ENCODE measurements around the gene SPAG16. TPM values are rescaled to one million over a fixed set of nuclear protein-coding genes. Genes with fewer than 3 reads are reported as not detected.
"Not testable (repeated sequence)": the region's sequence is repeated elsewhere in the genome, so short reads cannot be mapped to it uniquely, and the experiment has no call there.

Gene SPAG16
- total RNA-seq, 4 donors from 2014 or later = 25.6 to 37.5 (median 26.3) TPM

GRCh38 chr2:213971536-213971935 lies 687.3 kb downstream of the SPAG16 start:
- intact Hi-C loops (cut with DNase I; ENCODE audit: low total_unique reads) = no loop called here
- TF ChIP-seq POLR2A (IDR thresholded peaks at IDR 0.05) = no peak
- TF ChIP-seq, protein P1, sequence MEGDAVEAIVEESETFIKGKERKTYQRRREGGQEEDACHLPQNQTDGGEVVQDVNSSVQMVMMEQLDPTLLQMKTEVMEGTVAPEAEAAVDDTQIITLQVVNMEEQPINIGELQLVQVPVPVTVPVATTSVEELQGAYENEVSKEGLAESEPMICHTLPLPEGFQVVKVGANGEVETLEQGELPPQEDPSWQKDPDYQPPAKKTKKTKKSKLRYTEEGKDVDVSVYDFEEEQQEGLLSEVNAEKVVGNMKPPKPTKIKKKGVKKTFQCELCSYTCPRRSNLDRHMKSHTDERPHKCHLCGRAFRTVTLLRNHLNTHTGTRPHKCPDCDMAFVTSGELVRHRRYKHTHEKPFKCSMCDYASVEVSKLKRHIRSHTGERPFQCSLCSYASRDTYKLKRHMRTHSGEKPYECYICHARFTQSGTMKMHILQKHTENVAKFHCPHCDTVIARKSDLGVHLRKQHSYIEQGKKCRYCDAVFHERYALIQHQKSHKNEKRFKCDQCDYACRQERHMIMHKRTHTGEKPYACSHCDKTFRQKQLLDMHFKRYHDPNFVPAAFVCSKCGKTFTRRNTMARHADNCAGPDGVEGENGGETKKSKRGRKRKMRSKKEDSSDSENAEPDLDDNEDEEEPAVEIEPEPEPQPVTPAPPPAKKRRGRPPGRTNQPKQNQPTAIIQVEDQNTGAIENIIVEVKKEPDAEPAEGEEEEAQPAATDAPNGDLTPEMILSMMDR (IDR thresholded peaks at IDR 0.05) = no peak
- H3K4me3 ChIP-seq (ENCODE audit: low read depth, poor library complexity, severe bottlenecking) = no peak overlapping the region
- no peak for DNase-seq (ENCODE audit: low spot score in 2 of 2)

GRCh38 chr2:213980883-213981282 lies 696.6 kb downstream of the SPAG16 start:
- WGBS, 2 donors = 55 to 77% methylated on average over 3 of the region's 3 CpGs
- no peak for DNase-seq (ENCODE audit: low spot score in 2 of 2)
- H3K4me3 ChIP-seq (ENCODE audit: low read depth, poor library complexity, severe bottlenecking) = no peak overlapping the region
- intact Hi-C loops (cut with DNase I; ENCODE audit: low total_unique reads) = no loop called here
- TF ChIP-seq POLR2A (IDR thresholded peaks at IDR 0.05) = no peak
- TF ChIP-seq, protein P1 (IDR thresholded peaks at IDR 0.05) = no peak

- DNase-seq (ENCODE audit: low spot score in 2 of 2) = no peak
- H3K4me3 ChIP-seq (ENCODE audit: low read depth, poor library complexity, severe bottlenecking) = no peak overlapping the region
- intact Hi-C loops (cut with DNase I; ENCODE audit: low total_unique reads) = no loop called here
- no peak for TF ChIP-seq POLR2A (IDR thresholded peaks at IDR 0.05)
- TF ChIP-seq, protein P1 (IDR thresholded peaks at IDR 0.05) = no peak
- 92 to 96% methylated on average over 3 of the region's 3 CpGs for WGBS, 2 donors
Measured at GRCh38 chr2:213989207-213989606, 704.9 kb downstream of the SPAG16 start.

- no peak overlapping the region for H3K4me3 ChIP-seq (ENCODE audit: low read depth, poor library complexity, severe bottlenecking)
- DNase-seq (ENCODE audit: low spot score in 2 of 2) = no peak
- no peak for TF ChIP-seq POLR2A (IDR thresholded peaks at IDR 0.05)
- TF ChIP-seq, protein P1 (IDR thresholded peaks at IDR 0.05) = no peak
- WGBS, 2 donors = 79 to 85% methylated on average over 5 of the region's 5 CpGs
- intact Hi-C loops (cut with DNase I; ENCODE audit: low total_unique reads) = no loop called here
Measured at GRCh38 chr2:213991453-213992108, 707.3 kb downstream of the SPAG16 start.

DNA sequence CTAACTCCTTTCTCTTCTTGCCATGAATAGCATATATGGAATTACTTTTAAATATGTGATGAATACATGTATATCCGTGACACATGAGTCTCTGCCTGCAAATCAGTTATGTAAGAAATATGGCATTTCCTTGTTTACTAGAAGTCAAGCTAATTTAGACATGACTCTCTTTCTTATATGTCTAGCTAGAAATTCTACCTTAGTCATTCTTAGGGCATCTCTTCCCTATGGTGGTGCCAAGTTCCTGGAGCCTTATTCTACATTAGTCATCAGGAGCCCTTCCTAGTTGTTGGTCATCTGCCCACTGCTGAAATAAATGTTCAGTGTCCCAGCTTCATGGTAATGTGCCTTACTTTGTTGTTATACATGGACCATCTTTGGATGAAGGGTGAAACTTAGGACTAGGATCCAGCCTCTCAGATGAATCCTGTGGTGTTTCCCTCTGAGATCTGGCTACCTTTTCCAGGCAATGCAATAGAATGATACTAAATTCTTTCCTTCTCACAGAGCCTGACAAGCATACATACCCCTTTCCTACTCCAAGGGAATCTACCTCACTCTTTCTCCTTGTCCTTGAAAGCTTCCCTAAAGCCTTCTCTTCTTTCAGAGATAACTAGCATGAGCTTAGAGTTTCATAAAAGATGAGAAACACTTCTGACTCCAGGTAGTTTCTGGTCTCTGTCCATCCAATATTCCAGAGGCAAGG lies 711.3 kb downstream of the SPAG16 start:
- TF ChIP-seq POLR2A (IDR thresholded peaks at IDR 0.05) = no peak
- TF ChIP-seq, protein P1 (IDR thresholded peaks at IDR 0.05) = no peak
- DNase-seq (ENCODE audit: low spot score in 2 of 2) = no peak
- no peak overlapping the region for H3K4me3 ChIP-seq (ENCODE audit: low read depth, poor library complexity, severe bottlenecking)
- 33 to 49% methylated on average over 1 of the region's 1 CpG for WGBS, 2 donors
- intact Hi-C loops (cut with DNase I; ENCODE audit: low total_unique reads) = no loop called here

GRCh38 chr2:213998976-213999375 lies 714.7 kb downstream of the SPAG16 start:
- H3K4me3 ChIP-seq (ENCODE audit: low read depth, poor library complexity, severe bottlenecking); DNase-seq (ENCODE audit: low spot score in 2 of 2); intact Hi-C loops (cut with DNase I; ENCODE audit: low total_unique reads): not testable (repeated sequence)
- 45 to 54% methylated on average over 3 of the region's 3 CpGs for WGBS, 2 donors
